NCI-H2029 (cell line): Measurements from ENCODE around the gene IER2.
"Not testable (repeated sequence)": the region's sequence is repeated elsewhere in the genome, so short reads cannot be mapped to it uniquely, and the experiment has no call there.

ENCODE experiments used
- DNase-seq: peaks from one replicate; lab custom pipeline; 2025; lab: John Stamatoyannopoulos, UW

Gene IER2

GRCh38 chr19:13163609-13164342 lies 13.6 kb downstream of the IER2 start:
- DNase-seq = no peak

- DNase-seq = no peak
These were observed 14.3 kb downstream of the IER2 start for GRCh38 chr19:13164343-13165161.

- DNase-seq = no peak
These were observed 15.2 kb downstream of the IER2 start for GRCh38 chr19:13165162-13165997.

DNA sequence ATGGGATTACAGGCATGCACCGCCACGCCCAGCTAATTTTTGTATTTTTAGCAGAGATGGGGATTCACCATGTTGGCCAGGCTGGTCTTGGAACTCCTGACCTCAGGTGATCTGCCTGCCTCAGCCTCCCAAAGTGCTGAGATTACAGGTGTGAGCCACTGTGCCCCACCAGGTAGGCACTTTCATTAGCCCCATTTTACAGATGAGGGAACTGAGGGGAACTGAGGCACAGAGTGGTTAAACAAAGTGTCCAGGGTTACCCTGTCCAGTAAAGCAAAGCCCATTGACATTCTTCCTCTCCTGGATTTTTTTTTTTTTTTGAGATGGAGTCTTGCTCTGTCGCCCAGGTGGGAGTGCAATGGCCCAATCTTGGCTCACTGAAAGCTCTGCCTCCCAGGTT lies 15.9 kb downstream of the IER2 start:
- DNase-seq = not testable (repeated sequence)

GRCh38 chr19:13169769-13170168 lies 19.6 kb downstream of the IER2 start:
- no peak for DNase-seq

GRCh38 chr19:13171146-13171545 lies 20.9 kb downstream of the IER2 start:
- no peak for DNase-seq

DNA sequence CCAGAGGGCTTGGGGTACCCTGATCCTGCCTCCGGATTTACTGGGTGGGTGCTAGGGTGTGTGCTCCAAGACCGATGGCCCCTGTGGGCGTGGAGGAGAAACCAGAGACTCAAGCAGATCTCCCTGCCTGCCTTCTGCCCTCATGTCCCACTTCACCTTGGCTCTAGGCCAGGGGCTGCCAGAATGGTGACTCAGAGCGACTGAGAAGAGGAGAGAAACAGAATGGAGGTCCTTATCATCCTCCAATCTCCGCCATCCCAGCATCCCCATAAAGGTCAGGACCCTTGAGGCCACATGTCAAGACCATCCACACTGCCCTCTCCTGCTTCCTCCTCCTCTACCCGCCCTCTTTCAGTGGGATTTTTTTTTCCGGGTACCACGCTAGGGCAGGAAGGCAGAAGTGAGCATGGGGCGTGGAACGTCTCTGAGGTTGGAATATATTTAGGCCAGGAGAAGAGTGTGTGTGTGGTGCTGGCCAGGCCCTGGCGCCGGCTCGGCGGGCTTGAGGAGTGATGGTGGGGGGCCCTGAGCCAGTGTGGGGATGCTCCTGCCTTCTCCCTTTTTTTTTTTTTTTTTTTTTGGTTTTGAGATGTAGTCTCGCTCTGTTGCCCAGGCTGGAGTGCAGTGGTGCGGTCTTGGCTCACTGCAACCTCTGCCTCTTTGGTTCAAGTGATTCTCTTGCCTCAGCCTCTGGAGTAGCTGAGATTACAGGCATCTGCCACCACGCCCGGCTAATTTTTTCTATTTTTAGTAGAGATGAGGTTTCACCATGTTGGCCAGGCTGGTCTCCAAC lies 22.3 kb downstream of the IER2 start:
- DNase-seq = peak; percentile 85

- no peak for DNase-seq
These were observed 23.0 kb downstream of the IER2 start for GRCh38 chr19:13173139-13173737.

DNA sequence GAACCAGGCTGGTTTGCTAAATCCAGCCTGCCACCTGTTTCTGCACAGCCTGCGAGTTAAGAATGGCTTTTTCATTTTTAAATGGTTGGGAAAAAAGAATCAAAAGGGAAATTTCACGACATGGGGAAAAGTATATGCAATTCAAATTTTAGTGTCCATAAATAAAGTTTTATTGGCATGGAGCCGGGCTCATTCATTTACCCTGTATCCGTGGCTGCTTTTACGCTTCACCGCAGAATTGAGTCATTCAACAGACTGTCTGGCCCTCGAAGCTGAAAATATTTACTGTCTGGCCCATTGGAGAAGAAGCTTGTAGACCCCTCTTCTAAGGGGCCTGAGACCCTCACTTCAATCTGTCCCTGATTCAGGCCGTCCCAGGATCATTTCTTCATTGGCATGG lies 26.1 kb downstream of the IER2 start:
- no peak for DNase-seq

- DNase-seq = not testable (repeated sequence)
These were observed 27.4 kb downstream of the IER2 start for GRCh38 chr19:13177584-13177983.

GRCh38 chr19:13178291-13178690 lies 28.1 kb downstream of the IER2 start:
- not testable (repeated sequence) for DNase-seq

DNA sequence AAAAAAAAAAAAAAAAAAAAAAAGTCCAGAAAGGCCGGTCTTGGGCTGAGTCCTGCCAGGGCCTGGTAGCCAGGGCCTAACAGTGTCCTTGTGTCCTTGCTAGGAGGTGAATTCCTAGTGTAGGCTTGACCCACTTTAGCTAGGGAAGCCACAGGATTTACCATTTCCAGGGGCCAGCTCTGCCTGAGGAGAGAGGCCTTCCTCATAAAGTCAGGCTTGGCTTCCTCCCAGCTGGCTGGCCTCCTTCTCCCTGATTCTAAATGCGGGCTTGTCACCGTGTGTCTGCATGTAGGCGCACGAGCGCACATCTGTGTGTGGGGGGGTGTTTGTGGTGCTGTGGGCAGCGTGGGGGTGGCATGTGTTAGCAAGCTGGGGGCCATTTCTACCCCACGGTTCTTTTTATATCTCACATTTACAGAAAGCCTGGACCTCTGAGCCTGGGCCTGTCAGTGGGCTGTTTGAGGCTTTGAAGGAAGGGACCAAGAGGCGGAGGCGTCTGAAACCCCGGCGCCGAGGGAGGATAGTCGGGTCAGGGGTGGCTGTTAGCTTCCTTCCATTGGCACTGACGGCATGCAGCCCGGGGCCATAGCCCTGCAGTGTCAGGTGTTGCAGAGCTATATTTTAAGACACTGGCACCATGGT lies 31.7 kb downstream of the IER2 start:
- peak; percentile 37 for DNase-seq

DNA sequence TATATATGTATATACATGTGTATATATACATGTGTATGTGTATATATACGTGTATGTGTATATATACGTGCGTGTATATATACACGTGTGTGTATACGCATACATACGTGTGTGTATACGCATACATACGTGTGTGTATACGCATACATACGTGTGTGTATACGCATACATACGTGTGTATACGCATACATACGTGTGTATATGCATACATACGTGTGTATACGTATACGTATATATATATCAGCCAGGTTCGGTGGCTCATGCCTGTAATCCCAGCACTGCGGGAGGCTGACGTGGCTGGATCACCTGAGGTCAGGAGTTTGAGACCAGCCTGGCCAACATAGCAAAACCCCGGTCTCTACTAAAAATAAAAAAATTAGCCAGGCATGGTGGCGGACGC lies 34.7 kb downstream of the IER2 start:
- not testable (repeated sequence) for DNase-seq

DNA sequence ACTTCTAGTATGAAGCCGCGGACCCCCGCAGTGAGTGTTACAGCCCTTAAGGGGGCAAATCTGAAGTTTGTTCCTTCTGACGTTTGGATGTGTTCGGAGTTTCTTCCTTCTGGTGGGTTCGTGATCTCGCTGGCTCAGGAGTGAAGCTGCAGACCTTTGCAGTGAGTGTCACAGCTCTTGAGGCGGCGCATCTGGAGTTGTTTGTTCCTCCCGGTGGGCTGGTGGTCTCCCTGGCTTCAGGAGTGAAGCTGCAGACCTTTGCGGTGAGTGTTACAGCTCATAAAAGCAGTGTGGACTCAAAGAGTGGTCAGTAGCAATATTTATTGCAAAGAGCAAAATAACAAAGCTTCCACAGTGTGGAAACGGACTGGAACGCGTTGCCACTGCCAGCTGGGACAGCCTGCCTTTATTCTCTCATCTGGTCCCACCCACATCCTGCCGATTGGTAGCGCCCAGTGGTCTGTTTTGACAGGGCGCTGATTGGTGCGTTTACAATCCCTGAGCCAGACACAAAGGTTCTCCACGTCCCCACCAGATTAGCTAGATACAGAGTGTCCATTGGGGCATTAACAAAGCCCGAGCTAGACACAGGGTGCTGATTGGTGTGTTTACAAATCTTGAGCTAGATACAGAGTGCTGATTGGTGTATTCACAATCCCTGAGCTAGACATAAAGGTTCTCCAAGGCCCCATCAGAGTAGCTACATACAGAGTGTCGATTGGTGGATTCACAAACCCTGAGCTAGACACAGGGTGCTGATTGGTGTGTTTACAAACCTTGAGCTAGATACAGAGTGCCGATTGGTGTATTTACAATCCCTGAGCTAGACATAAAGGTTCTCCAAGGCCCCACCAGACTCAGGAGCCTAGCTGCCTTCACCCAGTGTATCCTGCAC lies 35.8 kb downstream of the IER2 start:
- not testable (repeated sequence) for DNase-seq

DNA sequence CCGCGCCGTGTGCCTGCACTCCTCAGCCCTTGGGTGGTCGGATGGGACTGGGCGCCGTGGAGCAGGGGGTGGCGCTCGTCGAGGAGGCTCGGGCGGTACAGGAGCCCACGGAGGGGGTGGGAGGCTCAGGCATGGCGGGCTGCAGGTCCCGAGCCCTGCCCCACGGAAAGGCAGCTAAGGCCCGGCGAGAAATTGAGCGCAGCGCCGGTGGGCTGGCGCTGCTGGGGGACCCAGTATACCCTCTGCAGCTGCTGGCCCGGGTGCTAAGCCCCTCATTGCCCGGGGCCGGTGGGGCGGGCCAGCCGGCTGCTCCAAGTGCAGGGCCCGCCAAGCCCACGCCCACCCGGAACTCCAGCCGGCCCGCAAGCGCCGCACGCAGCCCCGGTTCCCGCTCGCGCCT lies 36.5 kb downstream of the IER2 start:
- DNase-seq = not testable (repeated sequence)

DNA sequence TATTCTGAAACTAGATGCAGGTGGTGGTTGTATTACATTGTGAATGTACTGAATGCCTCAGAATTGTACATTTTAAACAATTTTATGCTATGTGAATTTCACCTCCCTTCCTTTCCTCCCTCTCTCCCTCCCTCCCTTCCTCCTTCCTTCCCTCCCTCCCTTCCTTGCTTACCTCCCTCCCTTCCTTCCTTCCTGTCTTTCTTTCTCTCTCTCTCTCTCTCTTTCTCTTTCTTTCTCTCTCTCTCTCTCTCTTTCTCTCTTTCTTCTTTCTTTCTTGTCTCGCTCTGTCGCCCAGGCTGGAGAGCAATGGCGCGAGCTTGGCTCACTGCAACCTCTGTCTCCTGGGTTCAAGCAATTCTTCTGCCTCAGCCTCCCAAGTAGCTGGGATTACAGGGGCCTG lies 37.2 kb downstream of the IER2 start:
- no peak for DNase-seq

- DNase-seq = no peak
These were observed 39.4 kb downstream of the IER2 start for GRCh38 chr19:13189600-13189999.

DNA sequence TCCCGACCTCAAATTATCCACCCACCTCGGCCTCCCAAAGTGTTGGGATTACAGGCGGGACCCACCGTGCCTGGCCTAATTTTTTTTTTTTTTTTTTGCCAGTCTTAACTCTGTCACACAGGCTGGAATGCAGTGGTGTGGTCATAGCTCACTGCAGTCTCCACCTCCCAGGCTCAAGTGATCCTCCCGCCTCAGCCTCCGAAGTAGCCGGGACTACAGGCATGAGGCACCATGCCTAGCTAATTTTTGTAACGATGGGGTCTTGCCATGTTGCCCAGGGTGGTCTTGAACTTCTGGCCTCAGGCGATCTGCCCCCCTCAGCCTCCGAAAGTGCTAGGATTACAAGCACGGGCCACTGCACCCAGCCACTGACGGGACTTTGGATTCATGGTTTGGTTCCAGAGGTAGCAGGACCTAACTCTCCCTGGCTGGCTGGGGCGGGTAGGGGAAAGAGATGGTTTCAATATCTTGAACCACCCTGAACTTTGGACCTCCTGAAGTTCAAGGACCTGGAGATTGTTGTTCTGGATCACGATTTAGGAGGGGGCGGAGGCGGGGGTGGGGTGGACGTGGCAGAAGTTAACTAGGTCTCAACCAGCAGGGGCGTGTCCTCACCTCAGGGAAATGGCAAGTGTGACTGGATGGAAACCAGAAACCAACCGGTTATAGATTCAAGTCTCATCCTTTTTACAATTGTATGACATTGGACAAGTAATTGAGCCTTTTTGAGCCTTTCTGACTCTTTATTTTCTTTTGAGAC lies 40.8 kb downstream of the IER2 start:
- DNase-seq = no peak

DNA sequence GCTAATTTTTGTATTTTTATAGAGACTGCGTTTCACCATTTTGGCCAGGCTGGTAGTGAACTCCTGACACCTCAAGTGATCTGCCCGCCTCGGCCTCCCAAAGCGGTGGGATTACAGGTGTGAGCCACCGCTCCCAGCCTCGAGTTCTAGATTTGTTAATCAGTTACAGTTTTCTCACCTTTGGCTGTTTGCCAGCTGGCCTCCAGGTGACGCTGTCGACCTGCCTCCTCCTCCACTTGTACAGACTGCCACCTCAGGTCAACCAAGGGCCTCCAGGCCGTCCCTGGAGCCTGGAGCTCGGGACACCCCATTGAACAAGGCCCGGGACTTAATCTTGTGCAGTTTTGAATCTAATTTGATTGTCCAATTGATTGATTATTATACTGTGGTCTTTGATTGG lies 45.5 kb downstream of the IER2 start:
- no peak for DNase-seq
